Measurements from ENCODE around the gene CCDC18. TPM values are rescaled to one million over a fixed set of nuclear protein-coding genes. Genes with fewer than 3 reads are reported as not detected.
"Not testable (repeated sequence)": the region's sequence is repeated elsewhere in the genome, so short reads cannot be mapped to it uniquely, and the experiment has no call there.

The CCDC18 gene
- polyA plus RNA-seq, 3 donors, result 8.0 to 12.8 (median 10.9) TPM

- no peak for DNase-seq
Measured at GRCh38 chr1:93223023-93223675, 42.6 kb downstream of the CCDC18 start.

GRCh38 chr1:93235261-93235660 is 54.7 kb downstream of the CCDC18 start:
- no peak for DNase-seq

GRCh38 chr1:93237021-93237420 is 56.5 kb downstream of the CCDC18 start:
- DNase-seq, result no peak

- no peak for DNase-seq
Measured at GRCh38 chr1:93238425-93238824, 57.9 kb downstream of the CCDC18 start.

GRCh38 chr1:93239863-93240262 is 59.3 kb downstream of the CCDC18 start:
- no peak for DNase-seq

- DNase-seq, result not testable (repeated sequence)
Measured at GRCh38 chr1:93243233-93243632, 62.7 kb downstream of the CCDC18 start.

- no peak for DNase-seq
Measured at GRCh38 chr1:93244298-93245069, 64.0 kb downstream of the CCDC18 start.

- DNase-seq, result no peak
Measured at GRCh38 chr1:93251966-93252365, 71.4 kb downstream of the CCDC18 start.

GRCh38 chr1:93252598-93252997 is 72.1 kb downstream of the CCDC18 start:
- no peak for DNase-seq

GRCh38 chr1:93253516-93253915 is 73.0 kb downstream of the CCDC18 start:
- DNase-seq, result no peak

GRCh38 chr1:93255222-93256079 is 74.9 kb downstream of the CCDC18 start:
- no peak for DNase-seq

GRCh38 chr1:93256433-93256832 is 75.9 kb downstream of the CCDC18 start:
- no peak for DNase-seq

- no peak for DNase-seq
Measured at GRCh38 chr1:93257889-93258288, 77.4 kb downstream of the CCDC18 start.

GRCh38 chr1:93260726-93261125 is 80.2 kb downstream of the CCDC18 start:
- not testable (repeated sequence) for DNase-seq

- no peak for DNase-seq
Measured at GRCh38 chr1:93262645-93263044, 82.1 kb downstream of the CCDC18 start.

- not testable (repeated sequence) for DNase-seq
Measured at GRCh38 chr1:93268888-93269287, 88.4 kb downstream of the CCDC18 start.

- DNase-seq, result not testable (repeated sequence)
Measured at GRCh38 chr1:93275262-93275633, 94.7 kb downstream of the CCDC18 start.

- DNase-seq, result peak; percentile 37
Measured at GRCh38 chr1:93275634-93276295, 95.2 kb downstream of the CCDC18 start.

- DNase-seq, result not testable (repeated sequence)
Measured at GRCh38 chr1:93277530-93277929, 97.0 kb downstream of the CCDC18 start.

GRCh38 chr1:93283496-93283895 is 103.0 kb downstream of the CCDC18 start:
- DNase-seq, result no peak

- DNase-seq, result no peak
Measured at GRCh38 chr1:93288558-93288957, 108.0 kb downstream of the CCDC18 start.

GRCh38 chr1:93296555-93297154 is 116.1 kb downstream of the CCDC18 start:
- no peak for DNase-seq

All from renal pelvis (tissue), 4 donors.